Spleen (tissue), 11 donors: ENCODE measurements around the gene BIN2. TPM values are rescaled to one million over a fixed set of nuclear protein-coding genes. Genes with fewer than 3 reads are reported as not detected.
A peak's percentile ranks its signal among the peaks of the same experiment; 100 is the strongest.

Experiments used
- DNase-seq: peaks from one replicate; pipeline ENCODE4 v3.0.0-alpha.2; 2020
- H3K27ac ChIP-seq, 8 donors: fragments of 200-600 bp; sonication (generic) in 7 of 8; 1 replicate in 4 of 8; 2 replicates in 4 of 8; pipeline versions ENCODE4 v1.5.0 to v1.8.0; 2016 to 2021; ENCODE audit warnings: inconsistent platforms in 4 of 8, mild to moderate bottlenecking in 4 of 8, moderate library complexity in 1 of 8
- H3K27me3 ChIP-seq, 7 donors: fragments of 200-600 bp; sonication (generic) in 6 of 7; replicated peaks in 1 of 7; 1 replicate in 4 of 7; 2 replicates in 3 of 7; pipeline versions ENCODE4 v1.5.0 to v1.8.0; 2016 to 2021; ENCODE audit warnings: inconsistent platforms in 3 of 7, mild to moderate bottlenecking in 1 of 7
- H3K36me3 ChIP-seq, 6 donors: fragments of 200-600 bp; sonication (generic) in 5 of 6; 1 replicate in 4 of 6; 2 replicates in 2 of 6; pipeline versions ENCODE4 v1.5.0 to v1.8.0; 2016 to 2021; ENCODE audit warnings: inconsistent platforms in 2 of 6
- H3K4me1 ChIP-seq, 6 donors: fragments of 200-600 bp; sonication (generic) in 5 of 6; 1 replicate in 3 of 6; 2 replicates in 3 of 6; pipeline versions ENCODE4 v1.5.0 to v1.8.0; 2016 to 2021; ENCODE audit warnings: inconsistent platforms in 3 of 6
- H3K4me3 ChIP-seq, 8 donors: fragments of 200-600 bp; sonication (generic) in 7 of 8; 1 replicate in 4 of 8; 2 replicates in 4 of 8; pipeline versions ENCODE4 v1.5.0 to v1.8.0; 2016 to 2021; ENCODE audit warnings: inconsistent platforms in 4 of 8, mild to moderate bottlenecking in 4 of 8, moderate library complexity in 2 of 8
- H3K9me3 ChIP-seq, 8 donors: fragments of 200-600 bp; sonication (generic) in 7 of 8; 1 replicate in 4 of 8; 2 replicates in 4 of 8; pipeline versions ENCODE4 v1.5.0 to v1.8.0; 2016 to 2021; ENCODE audit warnings: inconsistent platforms in 4 of 8
- POLR2A ChIP-seq, 3 donors: fragments of 450-650 bp; IDR thresholded peaks; one replicate each; pipeline ENCODE4 v1.5.1; 2017; ENCODE audit warnings: antibody characterized with exemption in 3 of 3, mild to moderate bottlenecking in 1 of 3
- POLR2AphosphoS5 ChIP-seq, 3 donors: sonication (generic); formaldehyde crosslinking; IDR thresholded peaks; one replicate each; pipeline ENCODE4 v1.5.1; 2017; ENCODE audit warnings: antibody characterized with exemption in 3 of 3
- WGBS, 5 donors: extraction: QIAGEN DNeasy Blood & Tissue Kit in 3 of 5; methylation state at CpG; one replicate each; pipeline versions ENCODE4 v1.1.5 to v1.1.7; 2013 to 2018; 5-methylcytosine and 5-hydroxymethylcytosine counted together
- intact Hi-C: fragments of 100-400 bp; cut with DNase I; formaldehyde crosslinking; loops from one replicate; pipeline ENCODE4 v1.15.0; 2023; ENCODE audit warnings: low total_unique reads
- polyA plus RNA-seq, 3 donors: library from polyadenylated mRNA; stranded (reverse); fragments of 200-250 nt; gene quantifications; one replicate each; pipeline ENCODE4 v1.2.1, GENCODE V29; 2013
- total RNA-seq, 7 donors: library from RNA; depleted of rRNA in 3 of 7; stranded (reverse); fragments of >200 nt in 3 of 7; fragmentation: NEBNext Ultra II Directional in 4 of 7; extraction: Animal tissue kit (Norgen Biotek cat#: 25700) in 4 of 7; gene quantifications; one replicate each; pipeline versions ENCODE4 v1.1.0 to v1.2.1, GENCODE V29; 2016 to 2021
- TF ChIP-seq, protein P1 (sequence below), 11 experiments: fragments of 200-600 bp in 7 of 11; fragments of 450-650 bp in 4 of 11; sonication (generic) in 4 of 11; IDR thresholded peaks in 8 of 11; conservative IDR thresholded peaks in 3 of 11; 1 replicate in 7 of 11; 2 replicates in 4 of 11; pipeline versions ENCODE4 v1.4.0 to v1.8.0; 2016 to 2021; ENCODE audit warnings: antibody characterized with exemption in 11 of 11, inconsistent platforms in 4 of 11, mild to moderate bottlenecking in 1 of 11
- donor health status: healthy with polysubstance abuse.
- donor health status: DM: no; HTN: no; CAD: no; lungs with moderate emphysema.
- donor health status: DM: no; HTN: no; CAD: no.
- donor health status: Bipolar disorder and iron deficiency.
- donor health status: healthy.
- donor health status: DM: no; HTN: no; CAD: no.
- donor health status: DM: yes; HTN: yes; CAD: no.

Gene BIN2
- total and polyA plus RNA-seq, 10 donors: 23.3 to 116 (median 80.3) TPM

GRCh38 chr12:51371295-51371953 is 47.5 kb upstream of the BIN2 start:
- Histone ChIP-seq H3K27ac (no peak overlapping the region), H3K9me3 (no peaks in the 10 kb centered on the region), H3K4me3 (no peak overlapping the region), H3K36me3 (peaks cover 0 to 41% (median 7%) of the 10 kb centered on the region in 6 donors), H3K4me1 (peaks cover 14 to 87% (median 41%) of the 10 kb centered on the region in 6 donors), H3K27me3 (no peaks in the 10 kb centered on the region)
- intact Hi-C loops: no loop called here
- DNase-seq: no peak
- TF ChIP-seq POLR2A (IDR thresholded peaks at IDR 0.05): no peak
- TF ChIP-seq POLR2AphosphoS5 (IDR thresholded peaks at IDR 0.05): no peak
- TF ChIP-seq, protein P1, sequence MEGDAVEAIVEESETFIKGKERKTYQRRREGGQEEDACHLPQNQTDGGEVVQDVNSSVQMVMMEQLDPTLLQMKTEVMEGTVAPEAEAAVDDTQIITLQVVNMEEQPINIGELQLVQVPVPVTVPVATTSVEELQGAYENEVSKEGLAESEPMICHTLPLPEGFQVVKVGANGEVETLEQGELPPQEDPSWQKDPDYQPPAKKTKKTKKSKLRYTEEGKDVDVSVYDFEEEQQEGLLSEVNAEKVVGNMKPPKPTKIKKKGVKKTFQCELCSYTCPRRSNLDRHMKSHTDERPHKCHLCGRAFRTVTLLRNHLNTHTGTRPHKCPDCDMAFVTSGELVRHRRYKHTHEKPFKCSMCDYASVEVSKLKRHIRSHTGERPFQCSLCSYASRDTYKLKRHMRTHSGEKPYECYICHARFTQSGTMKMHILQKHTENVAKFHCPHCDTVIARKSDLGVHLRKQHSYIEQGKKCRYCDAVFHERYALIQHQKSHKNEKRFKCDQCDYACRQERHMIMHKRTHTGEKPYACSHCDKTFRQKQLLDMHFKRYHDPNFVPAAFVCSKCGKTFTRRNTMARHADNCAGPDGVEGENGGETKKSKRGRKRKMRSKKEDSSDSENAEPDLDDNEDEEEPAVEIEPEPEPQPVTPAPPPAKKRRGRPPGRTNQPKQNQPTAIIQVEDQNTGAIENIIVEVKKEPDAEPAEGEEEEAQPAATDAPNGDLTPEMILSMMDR (IDR thresholded peaks at IDR 0.05 in 8 of 11, conservative IDR thresholded peaks at IDR 0.05 in 3 of 11): no peak
- WGBS, 5 donors: 77 to 84% (median 80%) methylated on average over 8 of the region's 8 CpGs

GRCh38 chr12:51370667-51371066 is 46.7 kb upstream of the BIN2 start:
- DNase-seq: no peak
- H3K36me3 ChIP-seq: peaks cover 0 to 34% (median 7%) of the 10 kb centered on the region in 6 donors
- no peaks in the 10 kb centered on the region for H3K27me3 ChIP-seq
- TF ChIP-seq POLR2A (IDR thresholded peaks at IDR 0.05) (no peak), POLR2AphosphoS5 (IDR thresholded peaks at IDR 0.05) (no peak)
- TF ChIP-seq, protein P1 (IDR thresholded peaks at IDR 0.05 in 8 of 11, conservative IDR thresholded peaks at IDR 0.05 in 3 of 11): no peak
- peaks cover 14 to 89% (median 41%) of the 10 kb centered on the region in 6 donors for H3K4me1 ChIP-seq
- no peak overlapping the region for H3K27ac ChIP-seq
- 94 to 99% (median 97%) methylated on average over 9 of the region's 9 CpGs for WGBS, 5 donors
- intact Hi-C loops: no loop called here
- H3K9me3 ChIP-seq: no peaks in the 10 kb centered on the region
- no peak overlapping the region for H3K4me3 ChIP-seq

DNA sequence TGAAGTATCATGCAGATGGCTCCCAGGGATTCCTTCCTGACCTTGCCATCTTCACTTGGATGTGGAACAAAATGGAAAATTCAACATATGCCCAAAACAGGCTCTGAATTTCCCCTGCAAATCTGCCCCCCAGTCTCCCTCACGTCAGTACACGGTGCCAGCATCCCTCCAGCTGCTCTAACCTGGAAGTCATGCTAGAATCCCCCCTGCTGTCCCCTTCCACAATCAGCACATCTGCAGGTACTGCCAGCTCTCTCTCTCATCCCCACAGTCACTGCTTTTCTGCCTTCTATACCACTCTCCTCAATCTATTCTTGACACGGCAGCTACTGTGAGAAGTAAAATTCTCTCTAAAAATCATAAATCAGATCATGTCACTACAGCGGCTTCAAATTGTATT is 45.6 kb upstream of the BIN2 start:
- H3K27ac ChIP-seq: peak overlapping the region in 5 of 8 donors; percentile 23 to 64 (median 52)
- WGBS, 5 donors: 51 to 63% (median 56%) methylated on average over 4 of the region's 4 CpGs
- no peak for TF ChIP-seq POLR2AphosphoS5 (IDR thresholded peaks at IDR 0.05)
- TF ChIP-seq, protein P1 (IDR thresholded peaks at IDR 0.05 in 8 of 11, conservative IDR thresholded peaks at IDR 0.05 in 3 of 11): no peak
- no peak for TF ChIP-seq POLR2A (IDR thresholded peaks at IDR 0.05)
- intact Hi-C loops: no loop called here
- DNase-seq: no peak
- no peaks in the 10 kb centered on the region for H3K9me3 ChIP-seq
- H3K36me3 ChIP-seq: peaks cover 0 to 29% (median 4%) of the 10 kb centered on the region in 6 donors
- H3K4me1 ChIP-seq: peaks cover 14 to 82% (median 40%) of the 10 kb centered on the region in 6 donors
- H3K27me3 ChIP-seq: no peaks in the 10 kb centered on the region
- peak overlapping the region in 2 of 8 donors; percentile 4 to 36 for H3K4me3 ChIP-seq

DNA sequence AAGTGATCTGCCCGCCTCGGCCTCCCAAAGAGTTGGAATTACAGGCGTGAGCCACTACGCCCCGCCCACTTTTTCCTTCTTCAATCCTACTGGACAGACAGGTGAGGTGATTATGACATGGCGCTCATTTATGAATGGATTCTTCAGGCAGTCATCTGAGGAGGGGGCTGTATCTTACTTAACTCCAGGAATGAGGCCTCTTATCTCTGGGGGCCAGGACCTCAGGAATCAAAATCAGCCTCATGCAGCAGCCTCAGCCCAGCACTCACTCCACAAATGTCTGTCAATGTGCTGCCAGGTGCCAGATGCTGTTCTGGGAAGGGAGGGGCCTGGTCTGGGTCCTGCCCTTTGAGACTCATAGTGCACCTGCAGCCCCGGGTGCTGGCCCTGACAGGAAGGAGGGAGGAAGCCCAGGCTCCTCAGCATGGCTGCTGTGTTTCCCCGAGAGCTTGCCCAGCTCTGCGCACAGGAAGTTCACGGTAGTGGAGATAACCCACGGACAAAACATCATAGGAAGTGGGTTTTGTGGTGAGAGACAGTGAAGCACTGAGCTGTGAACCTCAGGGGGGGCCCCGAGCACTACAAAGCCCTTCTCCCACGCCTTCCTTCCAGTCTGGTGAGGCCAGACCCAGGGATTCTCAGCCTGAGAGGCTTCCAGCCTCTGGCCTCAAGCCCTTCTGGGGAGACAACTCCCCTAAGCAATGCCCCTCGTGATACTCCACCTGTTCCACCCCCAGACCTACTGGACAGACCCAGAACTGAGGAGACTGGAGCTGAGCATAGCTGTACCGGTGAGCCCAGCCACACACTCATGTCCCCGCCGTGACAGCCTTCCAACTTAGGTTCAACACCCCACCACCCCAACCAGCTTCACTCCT is 44.9 kb upstream of the BIN2 start:
- Histone ChIP-seq H3K4me1 (peaks cover 14 to 75% (median 36%) of the 10 kb centered on the region in 6 donors), H3K36me3 (peaks cover 0 to 32% (median 6%) of the 10 kb centered on the region in 6 donors), H3K27ac (peak overlapping the region in 5 of 8 donors; percentile 23 to 64 (median 52)), H3K27me3 (no peaks in the 10 kb centered on the region), H3K4me3 (peak overlapping the region in 2 of 8 donors; percentile 4 to 36), H3K9me3 (no peaks in the 10 kb centered on the region)
- TF ChIP-seq POLR2AphosphoS5 (IDR thresholded peaks at IDR 0.05) (peak; percentile 87 to 95 (median 92)), POLR2A (IDR thresholded peaks at IDR 0.05) (no peak)
- TF ChIP-seq, protein P1 (IDR thresholded peaks at IDR 0.05 in 8 of 11, conservative IDR thresholded peaks at IDR 0.05 in 3 of 11): peak in 2 of 11 experiments; percentile 17 to 21
- DNase-seq: peak; percentile 96
- intact Hi-C loops: no loop called here
- 25 to 41% (median 29%) methylated on average over 14 to 17 of the region's 17 CpGs for WGBS, 5 donors
